Chondrocyte (in vitro differentiated cells): ENCODE data around the gene ACOT6. TPM values are rescaled to one million over a fixed set of nuclear protein-coding genes. Genes with fewer than 3 reads are reported as not detected.
A peak's percentile ranks its signal among the peaks of the same experiment; 100 is the strongest.
"Not testable (repeated sequence)": the region's sequence is repeated elsewhere in the genome, so short reads cannot be mapped to it uniquely, and the experiment has no call there.

Experiments used
- DNase-seq: peaks from one replicate; pipeline ENCODE4 v3.0.0; 2021; ENCODE audit warnings: mixed read lengths, low spot score
- H3K27ac Mint-ChIP-seq: one replicate; pipeline ENCODE4 v1.8.0; 2021; ENCODE audit warnings: mild to moderate bottlenecking, moderate library complexity, mixed read lengths; ENCODE audit not compliant: unreplicated experiment
- H3K27me3 Mint-ChIP-seq: 2 replicates; pipeline ENCODE4 v1.8.0; 2021; ENCODE audit warnings: low read depth, mixed read lengths
- H3K36me3 Mint-ChIP-seq: 2 replicates; pipeline ENCODE4 v1.8.0; 2021; ENCODE audit warnings: low read depth, mixed read lengths
- H3K4me1 Mint-ChIP-seq: 2 replicates; pipeline ENCODE4 v1.8.0; 2021; ENCODE audit warnings: low read depth, mild to moderate bottlenecking, mixed read lengths
- H3K4me3 Mint-ChIP-seq: one replicate; pipeline ENCODE4 v1.8.0; 2021; ENCODE audit warnings: mild to moderate bottlenecking, moderate library complexity, mixed read lengths; ENCODE audit not compliant: unreplicated experiment
- H3K9me3 Mint-ChIP-seq: 2 replicates; pipeline ENCODE4 v1.8.0; 2021; ENCODE audit warnings: low read depth, mixed read lengths
- total RNA-seq: library from RNA; stranded (reverse); gene quantifications from 3 replicates; pipeline ENCODE4 v1.2.1, GENCODE V29; 2021
- TF ChIP-seq, protein P1 (sequence below): fragments of 200-600 bp; sonication (generic); IDR thresholded peaks from 2 replicates; pipeline ENCODE4 v1.5.0; 2021; ENCODE audit warnings: antibody characterized with exemption, mild to moderate bottlenecking, moderate library complexity

ACOT6 gene
- total RNA-seq, 1 donor from 2014 or later, result not detected

DNA sequence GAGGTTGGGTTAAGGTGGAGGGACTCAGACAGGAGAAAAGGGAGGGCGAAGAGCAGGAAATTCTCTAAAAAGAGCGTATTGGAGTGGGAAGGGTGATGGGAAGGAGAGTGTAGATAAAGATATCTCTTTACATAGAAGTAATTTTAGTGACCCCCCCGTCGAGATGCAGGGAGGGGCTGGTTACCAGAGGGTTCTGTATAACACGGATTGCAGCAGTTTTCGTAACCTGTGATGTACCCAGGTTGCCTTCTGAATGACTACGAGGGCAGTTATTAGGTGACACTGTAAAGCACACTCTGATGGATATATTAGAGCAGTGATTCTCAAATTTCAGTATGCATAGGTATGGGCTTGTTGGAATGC lies 32.9 kb downstream of the ACOT6 start:
- Mint-ChIP-seq H3K9me3 (no peaks in the 10 kb centered on the region), H3K4me1 (peaks cover 24% of the 10 kb centered on the region), H3K27me3 (no peaks in the 10 kb centered on the region), H3K27ac (peak overlapping the region; percentile 87), H3K4me3 (peak overlapping the region; percentile 98), H3K36me3 (no peaks in the 10 kb centered on the region)
- no peak for DNase-seq
- TF ChIP-seq, protein P1, sequence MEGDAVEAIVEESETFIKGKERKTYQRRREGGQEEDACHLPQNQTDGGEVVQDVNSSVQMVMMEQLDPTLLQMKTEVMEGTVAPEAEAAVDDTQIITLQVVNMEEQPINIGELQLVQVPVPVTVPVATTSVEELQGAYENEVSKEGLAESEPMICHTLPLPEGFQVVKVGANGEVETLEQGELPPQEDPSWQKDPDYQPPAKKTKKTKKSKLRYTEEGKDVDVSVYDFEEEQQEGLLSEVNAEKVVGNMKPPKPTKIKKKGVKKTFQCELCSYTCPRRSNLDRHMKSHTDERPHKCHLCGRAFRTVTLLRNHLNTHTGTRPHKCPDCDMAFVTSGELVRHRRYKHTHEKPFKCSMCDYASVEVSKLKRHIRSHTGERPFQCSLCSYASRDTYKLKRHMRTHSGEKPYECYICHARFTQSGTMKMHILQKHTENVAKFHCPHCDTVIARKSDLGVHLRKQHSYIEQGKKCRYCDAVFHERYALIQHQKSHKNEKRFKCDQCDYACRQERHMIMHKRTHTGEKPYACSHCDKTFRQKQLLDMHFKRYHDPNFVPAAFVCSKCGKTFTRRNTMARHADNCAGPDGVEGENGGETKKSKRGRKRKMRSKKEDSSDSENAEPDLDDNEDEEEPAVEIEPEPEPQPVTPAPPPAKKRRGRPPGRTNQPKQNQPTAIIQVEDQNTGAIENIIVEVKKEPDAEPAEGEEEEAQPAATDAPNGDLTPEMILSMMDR, result no peak

DNA sequence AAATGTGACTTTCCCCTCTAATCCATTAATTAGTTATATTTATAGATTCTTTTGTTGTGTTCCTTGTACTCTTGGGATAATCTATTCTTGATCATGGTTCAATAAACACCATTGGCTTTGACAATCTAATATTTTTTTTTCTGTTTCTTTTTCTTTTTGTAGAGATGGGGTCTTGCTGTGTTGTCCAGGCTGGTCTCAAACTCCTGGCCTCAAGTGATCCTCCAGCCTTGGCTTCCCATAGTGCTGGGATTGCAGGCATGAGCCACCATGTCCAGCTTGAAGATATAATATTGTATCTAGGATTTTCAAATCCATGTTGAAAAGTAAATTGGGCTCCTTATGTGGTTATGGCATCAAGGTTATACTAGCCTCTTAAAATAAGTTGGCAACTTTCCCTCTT lies 38.7 kb downstream of the ACOT6 start:
- no peak for DNase-seq
- H3K36me3 Mint-ChIP-seq, result peaks cover 3% of the 10 kb centered on the region
- H3K4me3 Mint-ChIP-seq, result no peak overlapping the region
- peaks cover 1% of the 10 kb centered on the region for H3K4me1 Mint-ChIP-seq
- no peak overlapping the region for H3K27ac Mint-ChIP-seq
- no peaks in the 10 kb centered on the region for H3K9me3 Mint-ChIP-seq
- TF ChIP-seq, protein P1, result no peak
- H3K27me3 Mint-ChIP-seq, result no peaks in the 10 kb centered on the region

DNA sequence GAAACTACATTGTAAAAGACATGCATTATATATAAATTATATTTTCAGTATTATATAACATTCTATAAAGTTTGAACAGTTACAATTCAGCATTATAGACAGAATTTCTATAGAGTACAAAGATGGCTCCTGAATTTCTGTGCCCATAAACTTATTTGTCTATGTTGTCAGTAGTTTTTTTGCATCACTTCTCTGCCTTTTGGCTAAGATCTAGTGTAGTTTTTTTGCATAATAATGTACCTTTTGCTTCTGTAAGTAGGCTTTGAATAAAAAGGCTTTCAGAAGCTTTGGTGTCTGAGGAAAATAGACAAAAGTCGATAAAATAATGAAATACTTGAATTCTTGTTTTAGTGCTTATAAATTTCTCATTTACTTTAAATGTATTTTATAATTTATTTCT lies 43.5 kb downstream of the ACOT6 start:
- no peak overlapping the region for H3K27ac Mint-ChIP-seq
- TF ChIP-seq, protein P1, result no peak
- DNase-seq, result no peak
- peaks cover 7% of the 10 kb centered on the region for H3K36me3 Mint-ChIP-seq
- H3K4me3 Mint-ChIP-seq, result no peak overlapping the region
- no peaks in the 10 kb centered on the region for H3K27me3 Mint-ChIP-seq
- no peaks in the 10 kb centered on the region for H3K9me3 Mint-ChIP-seq
- no peaks in the 10 kb centered on the region for H3K4me1 Mint-ChIP-seq

DNA sequence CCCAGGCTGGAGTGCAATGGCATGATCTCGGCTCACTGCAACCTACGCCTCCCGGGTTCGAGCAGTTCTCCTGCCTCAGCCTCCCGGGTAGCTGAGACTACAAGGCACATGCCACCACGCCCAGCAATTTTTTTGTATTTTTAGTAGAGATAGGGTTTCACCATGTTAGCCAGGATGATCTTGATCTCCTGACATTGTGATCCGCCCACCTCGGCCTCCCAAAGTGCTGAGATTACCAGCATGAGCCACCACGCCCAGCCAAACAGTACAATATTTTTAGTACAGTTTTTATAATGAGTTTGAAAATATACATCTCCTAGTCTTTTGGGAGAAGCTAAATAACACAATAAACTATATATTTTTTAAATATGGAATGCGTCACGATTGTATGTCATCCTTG lies 46.9 kb downstream of the ACOT6 start:
- H3K27me3 Mint-ChIP-seq, H3K9me3 Mint-ChIP-seq, H3K4me3 Mint-ChIP-seq, DNase-seq, H3K27ac Mint-ChIP-seq: not testable (repeated sequence)
- peaks cover 13% of the 10 kb centered on the region for H3K4me1 Mint-ChIP-seq
- H3K36me3 Mint-ChIP-seq, result peaks cover 12% of the 10 kb centered on the region

DNA sequence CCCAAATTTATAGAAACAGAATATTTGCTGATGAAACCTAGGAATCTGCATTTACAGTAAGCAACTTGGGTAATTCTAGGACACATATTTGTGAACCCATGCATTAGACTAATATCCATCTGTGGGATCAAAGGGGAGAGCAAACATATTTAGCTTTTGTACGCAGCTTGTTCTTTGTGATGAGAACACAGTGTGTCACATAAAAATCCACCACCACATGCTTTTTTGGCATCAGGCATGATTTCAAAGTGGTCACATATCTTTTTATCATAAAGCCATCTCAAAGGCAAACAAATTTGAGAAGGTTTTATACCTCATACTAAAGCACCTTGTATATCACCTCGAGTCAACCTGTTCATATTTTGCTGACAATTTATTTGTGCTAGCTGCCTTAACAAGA lies 48.2 kb downstream of the ACOT6 start:
- peaks cover 7% of the 10 kb centered on the region for H3K9me3 Mint-ChIP-seq
- H3K27ac Mint-ChIP-seq, result no peak overlapping the region
- peaks cover 12% of the 10 kb centered on the region for H3K36me3 Mint-ChIP-seq
- H3K27me3 Mint-ChIP-seq, result no peaks in the 10 kb centered on the region
- H3K4me3 Mint-ChIP-seq, result no peak overlapping the region
- peaks cover 13% of the 10 kb centered on the region for H3K4me1 Mint-ChIP-seq
- DNase-seq, result no peak
- TF ChIP-seq, protein P1, result no peak

DNA sequence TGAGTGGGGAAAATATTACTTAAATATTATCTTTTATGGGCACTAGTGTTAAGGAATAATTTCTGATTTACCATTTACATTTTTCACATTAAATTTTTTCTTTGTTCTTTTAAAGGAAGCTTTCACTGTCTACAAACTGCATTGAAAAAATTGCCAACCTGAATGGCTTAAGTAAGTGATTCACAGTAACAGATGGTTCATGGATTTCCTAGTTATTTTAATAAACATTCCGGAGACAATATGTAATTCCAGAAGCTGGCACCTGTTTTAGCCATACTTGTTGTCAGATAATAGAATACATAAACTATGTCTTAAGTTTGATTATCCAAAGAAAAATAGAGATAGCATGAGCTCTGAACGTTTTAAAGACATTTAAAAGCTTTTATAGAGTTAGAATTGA lies 49.6 kb downstream of the ACOT6 start:
- Mint-ChIP-seq H3K9me3 (peaks cover 7% of the 10 kb centered on the region), H3K27ac (no peak overlapping the region), H3K4me3 (no peak overlapping the region), H3K36me3 (peaks cover 12% of the 10 kb centered on the region), H3K4me1 (peaks cover 13% of the 10 kb centered on the region), H3K27me3 (no peaks in the 10 kb centered on the region)
- TF ChIP-seq, protein P1, result no peak
- DNase-seq, result no peak
